ENCODE results near the gene CMPK2.

Gene CMPK2

DNA sequence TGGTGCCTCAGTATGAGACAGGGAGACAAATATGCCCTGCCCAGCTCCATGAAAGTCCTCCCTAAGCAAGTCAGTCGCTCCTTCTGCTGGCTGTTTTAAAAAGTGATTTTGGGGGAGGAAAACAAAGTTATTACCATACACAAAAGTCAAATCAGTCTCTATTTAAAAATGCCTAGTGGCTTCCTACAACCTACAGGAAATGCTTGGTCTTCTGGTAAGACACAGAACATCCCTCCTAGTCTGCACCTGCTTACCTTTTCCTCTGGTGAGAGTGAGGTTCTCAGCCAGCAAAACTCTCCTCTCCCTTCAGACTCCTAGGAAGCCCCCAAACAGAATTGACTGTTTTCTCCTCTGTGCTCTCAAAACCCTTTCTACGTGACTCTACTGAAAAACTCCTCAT lies 13.5 kb downstream of the CMPK2 start:
- H3K27me3 ChIP-seq: no peaks in the 10 kb centered on the region
- TF ChIP-seq, protein P1, sequence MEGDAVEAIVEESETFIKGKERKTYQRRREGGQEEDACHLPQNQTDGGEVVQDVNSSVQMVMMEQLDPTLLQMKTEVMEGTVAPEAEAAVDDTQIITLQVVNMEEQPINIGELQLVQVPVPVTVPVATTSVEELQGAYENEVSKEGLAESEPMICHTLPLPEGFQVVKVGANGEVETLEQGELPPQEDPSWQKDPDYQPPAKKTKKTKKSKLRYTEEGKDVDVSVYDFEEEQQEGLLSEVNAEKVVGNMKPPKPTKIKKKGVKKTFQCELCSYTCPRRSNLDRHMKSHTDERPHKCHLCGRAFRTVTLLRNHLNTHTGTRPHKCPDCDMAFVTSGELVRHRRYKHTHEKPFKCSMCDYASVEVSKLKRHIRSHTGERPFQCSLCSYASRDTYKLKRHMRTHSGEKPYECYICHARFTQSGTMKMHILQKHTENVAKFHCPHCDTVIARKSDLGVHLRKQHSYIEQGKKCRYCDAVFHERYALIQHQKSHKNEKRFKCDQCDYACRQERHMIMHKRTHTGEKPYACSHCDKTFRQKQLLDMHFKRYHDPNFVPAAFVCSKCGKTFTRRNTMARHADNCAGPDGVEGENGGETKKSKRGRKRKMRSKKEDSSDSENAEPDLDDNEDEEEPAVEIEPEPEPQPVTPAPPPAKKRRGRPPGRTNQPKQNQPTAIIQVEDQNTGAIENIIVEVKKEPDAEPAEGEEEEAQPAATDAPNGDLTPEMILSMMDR (IDR thresholded peaks at IDR 0.05): no peak
- H3K27ac ChIP-seq: no peak overlapping the region
- no peak overlapping the region for H3K4me3 ChIP-seq (ENCODE audit: low read depth in 1 of 2, low read length in 1 of 2)
- H3K9me3 ChIP-seq: peaks cover 19% of the 10 kb centered on the region
- H3K36me3 ChIP-seq: no peaks in the 10 kb centered on the region
- peaks cover 0 to 7% of the 10 kb centered on the region in 2 experiments for H3K4me1 ChIP-seq (ENCODE audit: control insufficient read depth in 1 of 2, insufficient read depth in 1 of 2, low read depth in 1 of 2, low read length in 1 of 2)

DNA sequence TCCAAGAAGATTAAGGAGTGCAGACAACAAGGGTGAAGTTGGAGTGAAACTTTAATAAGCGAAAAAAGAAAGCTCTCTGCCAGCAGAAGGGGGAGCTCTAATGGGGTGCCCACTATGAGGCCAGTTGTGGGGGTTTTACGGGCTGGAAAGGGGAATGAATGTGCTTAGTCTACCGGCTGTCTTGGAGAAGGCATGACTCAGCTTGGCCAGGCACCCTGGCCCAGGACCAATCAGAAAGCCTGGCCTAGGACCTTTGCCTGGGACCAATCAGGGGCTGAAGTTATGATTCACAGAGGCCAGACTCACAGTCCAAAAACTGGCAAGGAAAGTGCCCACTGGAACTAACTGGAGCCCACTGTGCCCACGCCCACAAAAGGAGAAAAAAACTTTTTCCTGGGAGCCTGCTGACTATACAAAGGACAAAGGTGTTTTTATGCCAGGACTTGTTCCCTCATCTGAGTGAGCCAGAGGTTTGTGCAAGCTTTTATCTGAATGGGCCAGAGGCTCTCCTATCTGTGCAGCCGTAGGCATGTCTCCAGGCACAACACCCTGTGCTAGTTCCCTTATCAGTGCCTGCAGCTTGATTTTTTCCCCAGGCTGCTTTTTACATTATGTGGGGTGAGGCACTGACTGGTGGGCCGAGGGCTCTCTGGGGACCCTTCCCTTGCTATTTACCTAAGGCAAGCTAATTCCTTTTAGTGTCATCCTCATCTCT lies 18.6 kb downstream of the CMPK2 start:
- Histone ChIP-seq H3K9me3 (peaks cover 70% of the 10 kb centered on the region), H3K27me3 (no peaks in the 10 kb centered on the region), H3K36me3 (no peaks in the 10 kb centered on the region), H3K4me1 (ENCODE audit: control insufficient read depth in 1 of 2, insufficient read depth in 1 of 2, low read depth in 1 of 2, low read length in 1 of 2) (no peaks in the 10 kb centered on the region), H3K4me3 (ENCODE audit: low read depth in 1 of 2, low read length in 1 of 2) (no peak overlapping the region), H3K27ac (no peak overlapping the region)
- TF ChIP-seq, protein P1 (IDR thresholded peaks at IDR 0.05): no peak

DNA sequence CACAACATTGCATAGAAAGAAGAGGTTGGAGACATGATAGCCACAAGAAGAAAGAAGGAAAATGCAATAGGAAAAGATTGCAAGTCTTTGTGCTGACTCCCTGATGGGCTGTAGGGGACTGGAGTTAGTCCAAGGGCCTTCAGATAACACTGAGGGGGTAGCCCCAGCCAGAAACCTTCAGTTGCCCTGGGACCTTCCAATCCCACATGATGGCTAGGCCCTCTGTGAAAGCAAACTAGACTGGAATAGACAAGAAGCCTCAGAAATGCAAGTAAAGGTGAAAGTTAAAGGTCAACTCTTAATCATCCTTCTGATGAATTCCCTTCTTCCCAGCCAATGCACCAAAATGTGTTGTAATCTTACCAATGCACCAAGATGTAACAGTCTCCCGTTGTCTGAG lies 19.2 kb downstream of the CMPK2 start:
- H3K27ac ChIP-seq: no peak overlapping the region
- H3K4me1 ChIP-seq (ENCODE audit: control insufficient read depth in 1 of 2, insufficient read depth in 1 of 2, low read depth in 1 of 2, low read length in 1 of 2): no peaks in the 10 kb centered on the region
- no peak overlapping the region for H3K4me3 ChIP-seq (ENCODE audit: low read depth in 1 of 2, low read length in 1 of 2)
- H3K27me3 ChIP-seq: no peaks in the 10 kb centered on the region
- TF ChIP-seq, protein P1 (IDR thresholded peaks at IDR 0.05): no peak
- peaks cover 75% of the 10 kb centered on the region for H3K9me3 ChIP-seq
- H3K36me3 ChIP-seq: no peaks in the 10 kb centered on the region

- Histone ChIP-seq H3K27ac (no peak overlapping the region), H3K27me3 (no peaks in the 10 kb centered on the region), H3K4me3 (ENCODE audit: low read depth in 1 of 2, low read length in 1 of 2) (no peak overlapping the region), H3K4me1 (ENCODE audit: control insufficient read depth in 1 of 2, insufficient read depth in 1 of 2, low read depth in 1 of 2, low read length in 1 of 2) (no peaks in the 10 kb centered on the region), H3K9me3 (peaks cover 77% of the 10 kb centered on the region), H3K36me3 (no peaks in the 10 kb centered on the region)
- TF ChIP-seq, protein P1 (IDR thresholded peaks at IDR 0.05): no peak
These were observed 19.8 kb downstream of the CMPK2 start for GRCh38 chr2:6845903-6846302.

GRCh38 chr2:6845312-6845711 lies 20.4 kb downstream of the CMPK2 start:
- Histone ChIP-seq H3K4me3 (ENCODE audit: low read depth in 1 of 2, low read length in 1 of 2) (no peak overlapping the region), H3K36me3 (no peaks in the 10 kb centered on the region), H3K9me3 (peaks cover 77% of the 10 kb centered on the region), H3K4me1 (ENCODE audit: control insufficient read depth in 1 of 2, insufficient read depth in 1 of 2, low read depth in 1 of 2, low read length in 1 of 2) (no peaks in the 10 kb centered on the region), H3K27me3 (no peaks in the 10 kb centered on the region), H3K27ac (no peak overlapping the region)
- TF ChIP-seq, protein P1 (IDR thresholded peaks at IDR 0.05): no peak

Measured in neutrophil (primary cell).